ENCODE data around the gene NEK4.

DNA sequence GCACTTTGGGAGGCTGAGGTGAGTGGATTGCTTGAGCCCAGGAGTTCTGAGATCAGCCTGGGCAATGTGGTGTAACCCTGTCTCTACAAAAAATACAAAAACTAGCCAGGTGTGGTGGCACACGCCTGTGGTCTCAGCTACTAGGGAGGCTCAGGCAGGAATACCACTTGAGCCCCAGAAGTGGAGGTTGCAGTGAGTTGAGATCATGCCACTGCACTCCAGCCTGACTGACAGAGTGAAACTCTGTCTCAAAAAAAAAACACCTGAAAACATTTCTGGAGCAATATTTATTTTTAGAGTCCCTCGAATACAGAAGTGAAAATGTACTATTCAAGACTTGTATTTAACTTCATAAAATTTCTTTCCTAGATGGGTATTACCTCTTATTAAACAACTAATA is 60.2 kb downstream of the NEK4 start:
- TF ChIP-seq, protein P1, sequence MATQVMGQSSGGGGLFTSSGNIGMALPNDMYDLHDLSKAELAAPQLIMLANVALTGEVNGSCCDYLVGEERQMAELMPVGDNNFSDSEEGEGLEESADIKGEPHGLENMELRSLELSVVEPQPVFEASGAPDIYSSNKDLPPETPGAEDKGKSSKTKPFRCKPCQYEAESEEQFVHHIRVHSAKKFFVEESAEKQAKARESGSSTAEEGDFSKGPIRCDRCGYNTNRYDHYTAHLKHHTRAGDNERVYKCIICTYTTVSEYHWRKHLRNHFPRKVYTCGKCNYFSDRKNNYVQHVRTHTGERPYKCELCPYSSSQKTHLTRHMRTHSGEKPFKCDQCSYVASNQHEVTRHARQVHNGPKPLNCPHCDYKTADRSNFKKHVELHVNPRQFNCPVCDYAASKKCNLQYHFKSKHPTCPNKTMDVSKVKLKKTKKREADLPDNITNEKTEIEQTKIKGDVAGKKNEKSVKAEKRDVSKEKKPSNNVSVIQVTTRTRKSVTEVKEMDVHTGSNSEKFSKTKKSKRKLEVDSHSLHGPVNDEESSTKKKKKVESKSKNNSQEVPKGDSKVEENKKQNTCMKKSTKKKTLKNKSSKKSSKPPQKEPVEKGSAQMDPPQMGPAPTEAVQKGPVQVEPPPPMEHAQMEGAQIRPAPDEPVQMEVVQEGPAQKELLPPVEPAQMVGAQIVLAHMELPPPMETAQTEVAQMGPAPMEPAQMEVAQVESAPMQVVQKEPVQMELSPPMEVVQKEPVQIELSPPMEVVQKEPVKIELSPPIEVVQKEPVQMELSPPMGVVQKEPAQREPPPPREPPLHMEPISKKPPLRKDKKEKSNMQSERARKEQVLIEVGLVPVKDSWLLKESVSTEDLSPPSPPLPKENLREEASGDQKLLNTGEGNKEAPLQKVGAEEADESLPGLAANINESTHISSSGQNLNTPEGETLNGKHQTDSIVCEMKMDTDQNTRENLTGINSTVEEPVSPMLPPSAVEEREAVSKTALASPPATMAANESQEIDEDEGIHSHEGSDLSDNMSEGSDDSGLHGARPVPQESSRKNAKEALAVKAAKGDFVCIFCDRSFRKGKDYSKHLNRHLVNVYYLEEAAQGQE (IDR thresholded peaks at IDR 0.05; ENCODE audit: insufficient read depth in 1 of 2, low read depth in 2 of 2, low read length in 2 of 2), result no peak
- TF ChIP-seq TAF1 (IDR thresholded peaks at IDR 0.05; ENCODE audit: borderline replicate concordance, insufficient read depth, low read length) (no peak), SIN3A (IDR thresholded peaks at IDR 0.05; ENCODE audit: borderline replicate concordance, insufficient read depth, low read length) (no peak)

All from PFSK-1 (cell line).